Measurements from ENCODE around the gene BEAN1. TPM values are rescaled to one million over a fixed set of nuclear protein-coding genes. Genes with fewer than 3 reads are reported as not detected.

Gene BEAN1
- total RNA-seq, 6 donors from 2014 or later: 0.22 to 1.0 (median 0.35) TPM; not detected in 2

DNA sequence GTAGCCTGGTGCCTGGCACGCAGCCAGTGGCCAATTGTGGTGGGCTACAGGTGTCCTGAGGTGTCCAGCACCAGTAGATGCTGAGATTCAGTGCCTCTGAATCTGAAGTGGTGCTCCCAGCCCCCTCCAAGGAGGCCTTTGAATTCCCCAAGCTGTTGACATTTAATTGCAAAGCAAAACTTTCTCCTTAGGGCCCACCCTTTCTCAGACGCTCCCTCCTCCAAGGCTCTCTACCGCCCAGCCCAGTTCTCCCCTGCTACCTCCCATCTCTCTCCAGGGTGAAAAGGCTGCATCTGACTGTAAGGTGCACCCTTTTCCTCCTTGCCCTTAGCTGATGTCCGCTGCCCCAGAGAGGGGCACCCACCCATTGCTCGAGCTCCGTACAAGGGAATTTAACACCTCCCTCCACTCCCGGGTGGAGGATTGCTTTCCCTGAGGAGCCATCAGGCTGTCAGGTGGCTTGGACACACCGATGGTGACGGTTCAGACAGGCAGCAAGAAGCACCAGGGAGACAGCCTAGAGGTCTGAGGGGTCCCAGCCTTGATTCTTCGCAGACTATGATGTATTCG lies 1.7 kb downstream of the BEAN1 start:
- no peak for ATAC-seq (ENCODE audit: low FRiP score in 2 of 2)
- H3K9me3 ChIP-seq: no peaks in the 10 kb centered on the region
- 53 to 65% methylated on average over 10 to 11 of the region's 11 CpGs for WGBS, 2 donors
- no peak overlapping the region for H3K4me3 ChIP-seq
- H3K27me3 ChIP-seq: peaks cover 0 to 30% (median 15%) of the 10 kb centered on the region in 4 donors
- H3K36me3 ChIP-seq: no peaks in the 10 kb centered on the region
- peaks cover 16 to 29% (median 20%) of the 10 kb centered on the region in 4 donors for H3K4me1 ChIP-seq
- no peak for DNase-seq
- no peak for TF ChIP-seq POLR2AphosphoS5 (IDR thresholded peaks at IDR 0.05)
- no peak for TF ChIP-seq POLR2A (IDR thresholded peaks at IDR 0.05)
- no peak for TF ChIP-seq EP300 (IDR thresholded peaks at IDR 0.05)
- TF ChIP-seq, protein P1, sequence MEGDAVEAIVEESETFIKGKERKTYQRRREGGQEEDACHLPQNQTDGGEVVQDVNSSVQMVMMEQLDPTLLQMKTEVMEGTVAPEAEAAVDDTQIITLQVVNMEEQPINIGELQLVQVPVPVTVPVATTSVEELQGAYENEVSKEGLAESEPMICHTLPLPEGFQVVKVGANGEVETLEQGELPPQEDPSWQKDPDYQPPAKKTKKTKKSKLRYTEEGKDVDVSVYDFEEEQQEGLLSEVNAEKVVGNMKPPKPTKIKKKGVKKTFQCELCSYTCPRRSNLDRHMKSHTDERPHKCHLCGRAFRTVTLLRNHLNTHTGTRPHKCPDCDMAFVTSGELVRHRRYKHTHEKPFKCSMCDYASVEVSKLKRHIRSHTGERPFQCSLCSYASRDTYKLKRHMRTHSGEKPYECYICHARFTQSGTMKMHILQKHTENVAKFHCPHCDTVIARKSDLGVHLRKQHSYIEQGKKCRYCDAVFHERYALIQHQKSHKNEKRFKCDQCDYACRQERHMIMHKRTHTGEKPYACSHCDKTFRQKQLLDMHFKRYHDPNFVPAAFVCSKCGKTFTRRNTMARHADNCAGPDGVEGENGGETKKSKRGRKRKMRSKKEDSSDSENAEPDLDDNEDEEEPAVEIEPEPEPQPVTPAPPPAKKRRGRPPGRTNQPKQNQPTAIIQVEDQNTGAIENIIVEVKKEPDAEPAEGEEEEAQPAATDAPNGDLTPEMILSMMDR (IDR thresholded peaks at IDR 0.05): no peak
- H3K27ac ChIP-seq: no peak overlapping the region

GRCh38 chr16:66429290-66429962 lies 2.3 kb downstream of the BEAN1 start:
- no peak for DNase-seq
- no peak for ATAC-seq (ENCODE audit: low FRiP score in 2 of 2)
- TF ChIP-seq, protein P1 (IDR thresholded peaks at IDR 0.05): no peak
- TF ChIP-seq EP300 (IDR thresholded peaks at IDR 0.05) (no peak), POLR2AphosphoS5 (IDR thresholded peaks at IDR 0.05) (no peak), POLR2A (IDR thresholded peaks at IDR 0.05) (no peak)

GRCh38 chr16:66430214-66430613 lies 3.1 kb downstream of the BEAN1 start:
- Histone ChIP-seq H3K36me3 (no peaks in the 10 kb centered on the region), H3K27me3 (peaks cover 0 to 30% (median 15%) of the 10 kb centered on the region in 4 donors), H3K4me1 (peaks cover 16 to 30% (median 22%) of the 10 kb centered on the region in 4 donors), H3K9me3 (no peaks in the 10 kb centered on the region), H3K4me3 (no peak overlapping the region), H3K27ac (no peak overlapping the region)
- no peak for ATAC-seq (ENCODE audit: low FRiP score in 2 of 2)
- no peak for DNase-seq
- WGBS, 2 donors: 67 to 70% methylated on average over 3 of the region's 3 CpGs
- TF ChIP-seq POLR2A (IDR thresholded peaks at IDR 0.05) (no peak), POLR2AphosphoS5 (IDR thresholded peaks at IDR 0.05) (no peak), EP300 (IDR thresholded peaks at IDR 0.05) (no peak)
- TF ChIP-seq, protein P1 (IDR thresholded peaks at IDR 0.05): no peak

More at GRCh38 chr16:66429290-66429962, 2.3 kb downstream of the BEAN1 start:
- H3K36me3 ChIP-seq: no peaks in the 10 kb centered on the region
- H3K4me3 ChIP-seq: no peak overlapping the region
- H3K4me1 ChIP-seq: peaks cover 16 to 30% (median 22%) of the 10 kb centered on the region in 4 donors
- WGBS, 2 donors: 65 to 83% methylated on average over 9 of the region's 9 CpGs
- H3K27ac ChIP-seq: no peak overlapping the region
- H3K27me3 ChIP-seq: peaks cover 0 to 30% (median 15%) of the 10 kb centered on the region in 4 donors
- H3K9me3 ChIP-seq: no peaks in the 10 kb centered on the region

GRCh38 chr16:66431760-66432159 lies 4.7 kb downstream of the BEAN1 start:
- DNase-seq: no peak
- no peak for TF ChIP-seq POLR2AphosphoS5 (IDR thresholded peaks at IDR 0.05)
- TF ChIP-seq, protein P1 (IDR thresholded peaks at IDR 0.05): no peak
- no peak for TF ChIP-seq EP300 (IDR thresholded peaks at IDR 0.05)
- TF ChIP-seq POLR2A (IDR thresholded peaks at IDR 0.05): no peak
- Histone ChIP-seq H3K4me3 (no peak overlapping the region), H3K9me3 (no peaks in the 10 kb centered on the region), H3K27ac (no peak overlapping the region), H3K36me3 (no peaks in the 10 kb centered on the region), H3K27me3 (peaks cover 0 to 16% (median 8%) of the 10 kb centered on the region in 4 donors), H3K4me1 (peaks cover 10 to 22% (median 16%) of the 10 kb centered on the region in 4 donors)
- WGBS, 2 donors: 88 to 91% methylated on average over 8 of the region's 8 CpGs
- ATAC-seq (ENCODE audit: low FRiP score in 2 of 2): no peak
